Effector memory CD8-positive, alpha-beta T cell (primary cell): ENCODE data around the gene FOCAD.

Experiments
- ATAC-seq: fragments of 150-1000 bp; cut with Tn5 transposase; replicated peaks from 2 replicates; pipeline ENCODE4 v1.10.0; 2021; ENCODE audit warnings: mild to moderate bottlenecking, moderate library complexity
- DNase-seq, 3 experiments: peaks; one replicate each; pipeline ENCODE4 v3.0.0; 2021
- H3K27ac Mint-ChIP-seq, 2 donors: one replicate each; pipeline ENCODE4 v1.8.0; 2022; ENCODE audit warnings: mild to moderate bottlenecking in 2 of 2, mixed read lengths in 2 of 2, moderate library complexity in 2 of 2
- H3K27me3 Mint-ChIP-seq, 2 donors: one replicate each; pipeline ENCODE4 v1.8.0; 2022; ENCODE audit warnings: mixed read lengths in 2 of 2
- H3K36me3 Mint-ChIP-seq: one replicate; pipeline ENCODE4 v1.8.0; 2022; ENCODE audit warnings: mild to moderate bottlenecking, moderate library complexity, mixed read lengths; ENCODE audit not compliant: insufficient read depth
- H3K4me1 Mint-ChIP-seq, 2 donors: one replicate each; pipeline ENCODE4 v1.8.0; 2022; ENCODE audit warnings: low read depth in 2 of 2, mixed read lengths in 2 of 2
- H3K4me3 Mint-ChIP-seq, 2 donors: one replicate each; pipeline ENCODE4 v1.8.0; 2022; ENCODE audit warnings: mild to moderate bottlenecking in 2 of 2, mixed read lengths in 2 of 2, moderate library complexity in 2 of 2
- H3K9me3 Mint-ChIP-seq, 2 donors: one replicate each; pipeline ENCODE4 v1.8.0; 2022; ENCODE audit warnings: mixed read lengths in 2 of 2

Gene FOCAD

DNA sequence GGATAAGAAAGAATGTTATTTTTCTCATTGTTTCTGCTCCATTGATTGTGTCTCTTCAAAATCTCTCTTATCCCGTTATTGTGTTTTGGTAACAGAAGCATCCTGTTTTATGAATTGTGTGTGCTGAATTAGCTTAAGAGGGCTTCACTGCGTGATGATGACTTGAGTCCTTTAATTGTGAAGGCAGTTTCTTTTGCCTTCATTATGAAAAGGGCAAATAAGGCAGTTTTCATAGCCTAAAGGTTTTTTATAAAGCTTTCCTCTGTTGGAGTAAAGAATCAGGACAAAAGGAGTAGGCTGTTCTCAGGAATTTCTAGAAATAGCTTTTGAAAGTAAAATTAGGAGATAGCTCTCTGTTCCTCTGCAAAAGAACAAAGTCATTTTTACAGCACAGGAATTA is 169.8 kb downstream of the FOCAD start:
- no peak for ATAC-seq
- no peaks in the 10 kb centered on the region for H3K27me3 Mint-ChIP-seq
- H3K27ac Mint-ChIP-seq = no peak overlapping the region
- H3K4me1 Mint-ChIP-seq = no peaks in the 10 kb centered on the region
- H3K9me3 Mint-ChIP-seq = peaks cover 0 to 4% of the 10 kb centered on the region in 2 donors
- no peak overlapping the region for H3K4me3 Mint-ChIP-seq
- no peak for DNase-seq
- H3K36me3 Mint-ChIP-seq = no peaks in the 10 kb centered on the region

DNA sequence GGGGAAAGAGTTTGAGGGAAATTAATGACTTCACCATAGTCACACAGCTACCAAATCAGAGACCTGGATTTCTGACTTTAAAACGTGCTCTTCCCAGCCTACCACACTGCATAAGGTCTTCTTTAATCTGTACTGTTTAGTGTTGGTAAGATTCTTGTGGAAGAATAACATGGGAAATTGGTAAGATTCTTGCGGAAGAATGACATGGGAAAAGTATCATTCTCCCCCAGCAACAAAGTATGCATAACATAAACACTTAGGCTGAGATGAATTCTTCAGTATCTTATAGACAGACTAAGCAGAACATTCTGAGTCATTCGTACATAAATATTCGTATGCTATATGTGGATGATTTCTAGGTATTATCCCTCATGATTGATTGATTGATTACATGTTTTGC is 170.4 kb downstream of the FOCAD start:
- no peak for DNase-seq
- Mint-ChIP-seq H3K27ac (no peak overlapping the region), H3K36me3 (no peaks in the 10 kb centered on the region)

DNA sequence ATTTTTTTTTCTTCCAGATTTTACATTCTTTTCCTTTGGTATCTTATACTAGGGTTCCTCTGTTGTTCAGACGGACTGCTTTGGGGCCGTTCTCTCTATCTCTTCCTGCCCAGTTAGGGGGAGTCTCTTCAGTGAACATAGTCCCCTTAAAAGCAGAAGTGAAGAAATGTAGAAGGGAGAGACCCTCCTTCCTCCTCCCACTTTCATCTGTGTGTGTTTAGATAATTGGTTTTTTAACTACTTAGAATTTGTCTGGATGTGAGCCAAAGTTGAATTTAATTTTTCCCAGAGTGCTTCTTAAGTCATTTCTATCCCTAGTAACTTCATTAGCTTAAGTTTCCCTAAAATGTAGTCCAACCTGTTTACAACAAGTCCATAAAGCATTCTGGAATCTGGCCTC is 179.9 kb downstream of the FOCAD start:
- H3K27ac Mint-ChIP-seq = no peak overlapping the region
- no peaks in the 10 kb centered on the region for H3K9me3 Mint-ChIP-seq
- no peaks in the 10 kb centered on the region for H3K4me1 Mint-ChIP-seq
- ATAC-seq (no peak), DNase-seq (no peak)
- H3K36me3 Mint-ChIP-seq = no peaks in the 10 kb centered on the region
- no peaks in the 10 kb centered on the region for H3K27me3 Mint-ChIP-seq
- no peak overlapping the region for H3K4me3 Mint-ChIP-seq

More for the DNA sequence above, 170.4 kb downstream of the FOCAD start:
- no peaks in the 10 kb centered on the region for H3K4me1 Mint-ChIP-seq
- no peak overlapping the region for H3K4me3 Mint-ChIP-seq
- peaks cover 0 to 4% of the 10 kb centered on the region in 2 donors for H3K9me3 Mint-ChIP-seq
- H3K27me3 Mint-ChIP-seq = no peaks in the 10 kb centered on the region
- no peak for ATAC-seq

DNA sequence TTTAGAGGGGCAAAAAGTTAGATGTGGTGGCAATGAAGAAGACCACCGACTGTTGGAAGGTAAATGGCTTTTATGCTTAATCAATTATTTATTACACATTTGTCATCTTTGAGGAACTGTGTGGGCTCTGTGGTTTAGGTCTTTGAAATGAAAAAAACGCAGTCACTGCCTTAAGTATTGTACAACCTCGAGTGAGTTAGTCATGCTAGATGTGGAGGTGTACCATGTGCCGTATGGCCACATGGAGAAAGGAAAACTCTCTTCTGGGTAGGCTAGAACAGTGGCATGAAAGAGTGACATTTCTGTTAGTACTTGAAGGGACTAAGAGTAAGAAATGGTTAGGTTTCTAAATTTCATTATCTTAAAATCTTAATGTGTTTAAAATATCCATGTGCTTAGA is 181.3 kb downstream of the FOCAD start:
- ATAC-seq = no peak
- Mint-ChIP-seq H3K4me1 (no peaks in the 10 kb centered on the region), H3K27me3 (no peaks in the 10 kb centered on the region), H3K4me3 (no peak overlapping the region), H3K27ac (no peak overlapping the region), H3K9me3 (no peaks in the 10 kb centered on the region), H3K36me3 (no peaks in the 10 kb centered on the region)
- DNase-seq = no peak

DNA sequence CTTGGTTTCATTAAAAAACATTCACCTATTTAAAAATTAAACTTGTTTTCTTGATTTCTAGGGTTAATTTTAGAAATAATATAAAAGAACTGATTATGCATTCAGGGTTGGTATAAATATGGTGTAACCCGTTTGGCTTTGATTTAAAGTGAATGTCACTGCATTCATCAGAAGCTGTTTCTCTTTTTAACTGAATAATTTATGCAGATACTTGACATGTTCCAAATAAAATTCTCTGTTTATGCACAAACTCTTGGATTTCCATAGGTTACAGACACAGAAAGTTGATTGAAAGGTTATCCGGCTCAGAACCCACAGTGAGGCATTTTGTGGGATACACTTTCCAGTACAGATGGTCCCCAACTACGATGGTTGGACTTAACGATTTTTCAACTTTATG is 186.1 kb downstream of the FOCAD start:
- no peak overlapping the region for H3K4me3 Mint-ChIP-seq
- H3K27ac Mint-ChIP-seq = no peak overlapping the region
- ATAC-seq (no peak), DNase-seq (no peak)
- H3K27me3 Mint-ChIP-seq = no peaks in the 10 kb centered on the region
- H3K4me1 Mint-ChIP-seq = peaks cover 2 to 6% of the 10 kb centered on the region in 2 donors
- no peaks in the 10 kb centered on the region for H3K9me3 Mint-ChIP-seq
- H3K36me3 Mint-ChIP-seq = no peaks in the 10 kb centered on the region

DNA sequence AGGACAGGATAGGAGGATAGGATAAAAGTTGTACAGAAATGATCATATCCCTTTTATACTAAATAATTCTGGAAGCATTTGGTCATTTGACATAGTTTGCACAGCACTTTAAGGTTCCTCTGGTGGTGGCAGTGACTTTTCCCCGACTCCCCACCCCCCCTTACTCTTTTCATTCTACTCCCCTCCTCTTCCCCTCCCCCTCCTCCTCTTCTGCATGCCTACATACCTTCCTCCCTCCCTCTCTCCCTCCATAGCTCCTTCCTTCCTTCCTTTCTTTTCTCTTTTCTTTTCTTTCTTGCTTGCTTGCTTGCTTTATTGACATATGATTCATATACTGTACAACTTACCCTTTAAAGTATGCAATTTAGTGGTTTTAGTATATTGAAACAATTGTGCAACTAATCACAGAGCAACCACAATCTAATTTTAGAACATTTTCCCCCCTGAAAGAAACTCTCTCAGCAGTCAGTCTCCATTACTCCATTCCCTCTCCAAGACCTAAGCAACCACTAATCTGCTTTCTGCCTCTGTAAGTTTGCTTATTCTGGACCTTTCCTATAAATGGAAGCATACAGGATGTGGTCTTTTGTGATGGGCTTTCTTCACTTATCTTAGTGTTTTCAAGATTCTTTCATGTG is 188.4 kb downstream of the FOCAD start:
- Mint-ChIP-seq H3K4me1 (peaks cover 2 to 6% of the 10 kb centered on the region in 2 donors), H3K27me3 (no peaks in the 10 kb centered on the region), H3K9me3 (no peaks in the 10 kb centered on the region), H3K27ac (peak overlapping the region in 1 of 2 donors; percentile 2), H3K36me3 (no peaks in the 10 kb centered on the region), H3K4me3 (no peak overlapping the region)
- no peak for ATAC-seq
- no peak for DNase-seq

DNA sequence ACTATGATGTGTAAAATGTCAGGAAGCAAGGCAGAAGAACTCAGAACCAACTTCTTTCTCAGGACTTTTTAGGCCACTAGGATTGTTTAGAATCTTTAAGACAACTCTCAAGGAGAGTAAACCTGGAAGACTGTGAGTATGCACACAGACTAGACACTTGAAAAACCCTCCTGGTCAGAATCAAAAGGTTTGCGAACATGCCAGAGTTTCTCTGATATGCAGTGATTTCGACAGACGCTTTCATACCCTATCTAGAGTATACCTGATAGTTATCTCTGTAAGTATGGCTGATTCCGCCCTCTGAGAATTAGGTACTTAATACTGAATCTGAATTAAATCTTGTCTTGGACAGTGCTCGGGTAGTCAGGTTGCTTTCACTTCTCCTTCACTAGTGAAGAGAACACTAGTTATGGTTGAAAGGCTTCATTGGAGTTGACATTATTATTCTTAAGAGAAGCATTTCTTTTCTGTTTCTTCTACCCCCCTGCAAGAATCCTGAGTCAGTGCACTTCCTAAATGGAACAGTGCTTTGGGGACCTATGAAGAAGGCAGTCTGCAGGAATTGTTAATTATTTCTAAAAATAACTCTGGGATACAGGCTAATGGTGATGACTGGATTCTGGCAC is 189.3 kb downstream of the FOCAD start:
- Mint-ChIP-seq H3K27me3 (no peaks in the 10 kb centered on the region), H3K4me1 (peaks cover 2 to 6% of the 10 kb centered on the region in 2 donors), H3K27ac (peak overlapping the region in 1 of 2 donors; percentile 49), H3K36me3 (peaks cover 3% of the 10 kb centered on the region), H3K9me3 (no peaks in the 10 kb centered on the region), H3K4me3 (no peak overlapping the region)
- DNase-seq = no peak
- ATAC-seq = no peak

DNA sequence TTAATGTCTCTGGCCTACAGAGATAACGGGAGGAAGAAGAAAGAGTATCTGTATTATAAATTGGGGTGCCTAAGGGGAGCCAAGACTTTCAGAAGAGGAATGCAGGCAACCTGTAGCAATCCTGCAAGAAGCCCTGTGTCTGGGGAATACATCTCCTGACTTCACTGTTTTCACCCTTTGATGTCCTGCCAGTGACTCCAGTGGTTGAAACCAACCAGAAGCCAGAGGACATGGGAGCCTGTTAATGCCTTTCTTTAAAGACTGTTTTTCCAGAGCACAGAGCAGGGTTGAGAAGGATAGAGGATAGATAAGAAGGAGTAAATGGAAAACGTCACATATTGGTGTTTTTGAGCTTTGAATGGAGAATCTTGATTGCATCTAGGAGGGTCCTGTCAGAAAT is 196.2 kb downstream of the FOCAD start:
- no peak overlapping the region for H3K27ac Mint-ChIP-seq
- H3K27me3 Mint-ChIP-seq = no peaks in the 10 kb centered on the region
- ATAC-seq (no peak), DNase-seq (no peak)
- no peaks in the 10 kb centered on the region for H3K4me1 Mint-ChIP-seq
- no peaks in the 10 kb centered on the region for H3K9me3 Mint-ChIP-seq
- no peak overlapping the region for H3K4me3 Mint-ChIP-seq
- peaks cover 3% of the 10 kb centered on the region for H3K36me3 Mint-ChIP-seq

DNA sequence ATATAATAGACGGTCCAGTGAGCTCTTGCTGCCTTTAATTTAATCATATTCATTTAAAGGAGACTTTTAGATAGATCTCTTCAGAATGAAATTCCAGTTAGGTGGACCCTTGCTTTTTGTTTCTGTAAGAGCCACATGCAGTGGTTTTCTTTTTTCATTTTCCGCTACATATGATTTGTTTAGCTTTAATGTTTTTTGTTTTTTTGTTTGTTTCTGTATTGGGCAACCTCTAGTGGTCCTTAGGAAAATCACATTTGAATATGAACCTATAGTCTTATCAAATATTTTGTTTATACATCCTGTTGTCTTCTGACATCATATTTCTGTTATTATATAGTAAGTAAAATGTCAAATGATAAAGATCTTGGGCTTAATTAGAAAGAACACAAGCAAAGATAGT is 196.6 kb downstream of the FOCAD start:
- no peaks in the 10 kb centered on the region for H3K9me3 Mint-ChIP-seq
- H3K4me3 Mint-ChIP-seq = no peak overlapping the region
- no peak for DNase-seq
- H3K4me1 Mint-ChIP-seq = no peaks in the 10 kb centered on the region
- no peaks in the 10 kb centered on the region for H3K27me3 Mint-ChIP-seq
- H3K27ac Mint-ChIP-seq = no peak overlapping the region
- H3K36me3 Mint-ChIP-seq = peaks cover 3% of the 10 kb centered on the region
- no peak for ATAC-seq

DNA sequence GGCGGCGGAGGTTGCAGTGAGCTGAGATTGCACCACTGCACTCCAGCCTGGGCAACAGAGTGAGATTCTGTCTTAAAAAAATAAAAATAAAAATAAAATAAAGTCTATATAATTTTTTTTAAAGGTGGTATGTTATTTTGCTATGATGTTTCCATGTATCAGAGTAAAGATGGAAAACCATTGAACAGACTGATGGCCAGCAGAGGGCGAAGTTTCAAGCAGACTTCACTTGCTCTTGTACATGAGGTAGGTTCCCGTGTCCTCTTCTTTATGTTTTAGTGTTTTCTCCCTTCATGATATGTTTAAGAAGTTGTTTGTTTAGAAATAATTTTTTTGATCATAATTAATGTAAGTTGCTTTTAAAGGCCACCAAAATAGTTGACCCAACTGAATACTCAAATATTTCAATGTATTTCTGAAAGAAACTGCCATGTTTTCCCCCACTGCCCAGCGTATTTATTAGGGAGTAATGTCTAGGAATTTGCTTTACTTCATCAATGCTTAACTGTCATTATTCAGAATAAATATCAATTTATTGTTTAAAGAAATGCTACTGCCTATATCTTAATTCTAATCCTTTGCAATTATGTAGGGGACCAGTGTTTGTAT is 201.0 kb downstream of the FOCAD start:
- no peak overlapping the region for H3K4me3 Mint-ChIP-seq
- H3K27me3 Mint-ChIP-seq = no peaks in the 10 kb centered on the region
- no peaks in the 10 kb centered on the region for H3K4me1 Mint-ChIP-seq
- ATAC-seq (peak; percentile 71), DNase-seq (peak; percentile 47 to 63 (median 50))
- H3K9me3 Mint-ChIP-seq = no peaks in the 10 kb centered on the region
- peaks cover 4% of the 10 kb centered on the region for H3K36me3 Mint-ChIP-seq
- H3K27ac Mint-ChIP-seq = no peak overlapping the region

DNA sequence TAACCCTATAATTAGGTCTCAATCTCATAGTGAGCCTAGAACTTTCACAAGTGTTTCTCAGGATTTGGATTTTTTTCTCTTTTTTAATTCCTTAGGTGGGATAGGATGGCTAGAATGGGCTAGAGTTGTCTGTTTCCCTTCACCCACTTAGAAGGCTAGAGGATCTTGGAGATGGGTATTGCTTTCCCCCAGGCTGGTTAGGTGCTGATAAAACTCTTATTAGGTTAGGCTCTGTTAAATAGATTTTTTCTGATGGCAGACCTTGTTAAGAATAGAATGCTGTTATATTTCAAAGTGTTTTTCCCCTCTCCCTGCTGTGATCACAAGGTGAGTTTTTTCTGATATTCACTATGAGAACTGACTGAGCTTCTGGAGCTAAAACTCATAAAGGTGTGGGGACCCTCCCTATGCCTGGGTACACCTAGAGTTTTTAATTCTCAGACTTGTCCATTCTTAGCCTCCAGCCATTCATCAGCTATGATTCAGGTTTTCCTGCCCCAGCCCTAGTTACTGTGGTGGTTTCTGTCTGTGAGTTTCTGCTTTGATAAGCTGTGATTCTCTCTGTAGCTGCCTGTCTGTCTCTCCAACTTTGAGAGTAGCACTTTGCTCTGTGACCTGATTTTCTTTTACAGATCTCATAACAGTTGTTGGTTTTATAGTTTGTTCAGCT is 215.0 kb downstream of the FOCAD start:
- H3K4me3 Mint-ChIP-seq = no peak overlapping the region
- no peaks in the 10 kb centered on the region for H3K36me3 Mint-ChIP-seq
- ATAC-seq (no peak), DNase-seq (no peak)
- H3K9me3 Mint-ChIP-seq = no peaks in the 10 kb centered on the region
- H3K27ac Mint-ChIP-seq = no peak overlapping the region
- H3K4me1 Mint-ChIP-seq = no peaks in the 10 kb centered on the region
- no peaks in the 10 kb centered on the region for H3K27me3 Mint-ChIP-seq

DNA sequence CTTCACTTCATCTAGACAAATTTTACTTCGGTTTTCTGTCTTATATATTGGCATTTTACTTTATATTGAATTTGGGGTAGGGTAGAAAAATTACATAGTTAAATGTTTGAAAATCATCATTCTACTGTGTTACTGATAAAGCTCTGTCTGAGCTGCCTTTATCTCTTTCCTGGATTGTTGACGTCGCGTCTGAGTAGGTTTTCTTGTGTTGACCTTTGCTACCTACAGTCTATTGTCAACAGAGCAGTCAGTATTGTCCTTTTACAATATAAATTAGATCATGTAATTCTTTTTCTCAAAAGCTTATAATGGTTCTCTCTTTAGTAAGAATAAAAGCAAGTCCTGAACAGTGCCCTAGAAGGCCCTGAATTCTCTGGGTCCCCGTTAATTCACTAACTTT is 219.2 kb downstream of the FOCAD start:
- Mint-ChIP-seq H3K9me3 (no peaks in the 10 kb centered on the region), H3K27me3 (no peaks in the 10 kb centered on the region), H3K36me3 (no peaks in the 10 kb centered on the region), H3K4me3 (no peak overlapping the region), H3K27ac (no peak overlapping the region), H3K4me1 (no peaks in the 10 kb centered on the region)
- DNase-seq = no peak
- ATAC-seq = no peak

DNA sequence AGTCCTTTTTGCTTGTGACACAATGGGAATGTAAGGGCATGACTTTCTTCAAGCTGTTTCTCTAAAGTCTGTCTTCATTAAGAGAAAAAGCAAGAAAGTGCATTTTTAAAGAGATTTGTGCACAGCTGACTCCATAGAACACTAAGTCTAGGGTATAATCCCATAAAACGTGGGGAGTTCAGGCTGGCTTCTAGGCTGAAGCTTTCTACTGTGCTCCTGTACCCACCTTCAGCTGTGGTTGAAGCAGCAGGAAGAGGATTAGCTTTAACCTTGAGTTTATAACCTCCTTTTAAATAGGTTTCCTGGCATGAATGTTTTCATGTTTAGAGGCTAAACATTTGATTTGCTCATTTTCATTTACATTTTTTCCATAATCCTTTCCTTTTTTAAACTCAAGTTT is 220.9 kb downstream of the FOCAD start:
- Mint-ChIP-seq H3K36me3 (no peaks in the 10 kb centered on the region), H3K27ac (no peak overlapping the region), H3K4me1 (no peaks in the 10 kb centered on the region), H3K9me3 (no peaks in the 10 kb centered on the region), H3K4me3 (no peak overlapping the region), H3K27me3 (no peaks in the 10 kb centered on the region)
- DNase-seq = no peak
- no peak for ATAC-seq

DNA sequence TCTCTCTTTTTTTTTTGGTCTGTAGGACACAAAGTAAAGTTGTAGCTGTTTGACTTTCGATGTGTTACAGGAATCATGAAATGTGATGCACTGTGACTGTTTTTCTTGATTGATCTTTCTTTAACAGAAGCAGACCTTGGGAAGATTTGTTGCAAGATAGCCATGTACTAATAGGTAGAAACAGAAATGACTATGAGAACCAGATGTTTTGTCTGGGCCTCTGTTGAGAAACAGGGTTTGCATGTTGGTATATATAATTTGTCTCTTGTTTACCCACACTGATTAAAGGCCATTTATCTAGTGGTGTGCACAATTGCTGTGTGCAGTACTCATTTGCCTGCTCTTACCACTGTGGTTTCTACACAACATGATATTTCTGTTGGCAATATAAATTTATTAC is 222.3 kb downstream of the FOCAD start:
- no peak overlapping the region for H3K4me3 Mint-ChIP-seq
- no peaks in the 10 kb centered on the region for H3K27me3 Mint-ChIP-seq
- H3K9me3 Mint-ChIP-seq = no peaks in the 10 kb centered on the region
- no peaks in the 10 kb centered on the region for H3K36me3 Mint-ChIP-seq
- no peak overlapping the region for H3K27ac Mint-ChIP-seq
- H3K4me1 Mint-ChIP-seq = no peaks in the 10 kb centered on the region
- no peak for ATAC-seq
- DNase-seq = no peak
